HG02884 (cell line): ENCODE data around the gene MYPOP.

Experiments
- ATAC-seq: cut with Tn5 transposase; IDR thresholded peaks from one replicate; pipeline ENCODE4 v1.9.1; 2021; ENCODE audit warnings: mild to moderate bottlenecking, moderate library complexity; ENCODE audit not compliant: unreplicated experiment

The MYPOP gene

GRCh38 chr19:45901912-45902650 lies at the start of gene MYPOP:
TSS of gene MYPOP (minus strand) at chr19:45902613. CDS start at chr19:45901773, 840 bp downstream.
- no peak for ATAC-seq

- ATAC-seq = no peak
These were observed 45.5 kb upstream of the MYPOP start for GRCh38 chr19:45947926-45948325.

GRCh38 chr19:45940515-45940805 lies 38.0 kb upstream of the MYPOP start:
- ATAC-seq = no peak

- no peak for ATAC-seq
These were observed 37.5 kb upstream of the MYPOP start for GRCh38 chr19:45939792-45940514.

GRCh38 chr19:45938733-45939319 lies 36.4 kb upstream of the MYPOP start:
- no peak for ATAC-seq

GRCh38 chr19:45935267-45935666 lies 32.9 kb upstream of the MYPOP start:
- ATAC-seq = no peak

- no peak for ATAC-seq
These were observed 32.3 kb upstream of the MYPOP start for GRCh38 chr19:45934551-45935230.

GRCh38 chr19:45933759-45934158 lies 31.3 kb upstream of the MYPOP start:
- ATAC-seq = no peak

GRCh38 chr19:45931055-45931454 lies 28.6 kb upstream of the MYPOP start:
- no peak for ATAC-seq

- no peak for ATAC-seq
These were observed 26.8 kb upstream of the MYPOP start for GRCh38 chr19:45929247-45929646.

- ATAC-seq = no peak
These were observed 25.3 kb upstream of the MYPOP start for GRCh38 chr19:45927565-45928261.

GRCh38 chr19:45924891-45925447 lies 22.6 kb upstream of the MYPOP start:
- no peak for ATAC-seq

GRCh38 chr19:45922281-45922680 lies 19.9 kb upstream of the MYPOP start:
- no peak for ATAC-seq

- ATAC-seq = no peak
These were observed 18.0 kb upstream of the MYPOP start for GRCh38 chr19:45920458-45920857.

GRCh38 chr19:45919678-45920077 lies 17.3 kb upstream of the MYPOP start:
- no peak for ATAC-seq

GRCh38 chr19:45918721-45919120 lies 16.3 kb upstream of the MYPOP start:
- no peak for ATAC-seq

- no peak for ATAC-seq
These were observed 15.1 kb upstream of the MYPOP start for GRCh38 chr19:45917421-45918091.

GRCh38 chr19:45913874-45914830 lies 11.7 kb upstream of the MYPOP start, which contains the start of gene NANOS2:
TSS of gene NANOS2 (minus strand) at chr19:45914778. CDS start at chr19:45914693, 85 bp downstream.
- ATAC-seq = no peak

GRCh38 chr19:45911291-45911690 lies 8.9 kb upstream of the MYPOP start:
- no peak for ATAC-seq
